HUES48 (cell line): ENCODE results near the gene C10orf67.

Experiments used
- H3K27ac ChIP-seq: one replicate; pipeline ENCODE4 v1.7.0; 2013; ENCODE audit warnings: low read depth, low read length, inconsistent platforms
- H3K27me3 ChIP-seq: 2 replicates; pipeline ENCODE4 v1.6.1; 2013; ENCODE audit warnings: mild to moderate bottlenecking, low read length; ENCODE audit not compliant: control insufficient read depth, insufficient read depth
- H3K36me3 ChIP-seq: 2 replicates; pipeline ENCODE4 v1.6.1; 2013; ENCODE audit warnings: low read length; ENCODE audit not compliant: control insufficient read depth, insufficient read depth
- H3K4me1 ChIP-seq: 2 replicates; pipeline ENCODE4 v1.6.1; 2013; ENCODE audit warnings: mild to moderate bottlenecking, low read length; ENCODE audit not compliant: control insufficient read depth, insufficient read depth
- H3K4me3 ChIP-seq: 2 replicates; pipeline ENCODE4 v1.5.1; 2013; ENCODE audit warnings: mild to moderate bottlenecking, low read depth, low read length
- H3K9ac ChIP-seq: 2 replicates; pipeline ENCODE4 v1.6.1; 2013; ENCODE audit warnings: mild to moderate bottlenecking, low read depth, low read length, moderate library complexity
- H3K9me3 ChIP-seq: 2 replicates; pipeline ENCODE4 v1.6.1; 2013; ENCODE audit warnings: low read length; ENCODE audit not compliant: control insufficient read depth, insufficient read depth

Gene C10orf67

DNA sequence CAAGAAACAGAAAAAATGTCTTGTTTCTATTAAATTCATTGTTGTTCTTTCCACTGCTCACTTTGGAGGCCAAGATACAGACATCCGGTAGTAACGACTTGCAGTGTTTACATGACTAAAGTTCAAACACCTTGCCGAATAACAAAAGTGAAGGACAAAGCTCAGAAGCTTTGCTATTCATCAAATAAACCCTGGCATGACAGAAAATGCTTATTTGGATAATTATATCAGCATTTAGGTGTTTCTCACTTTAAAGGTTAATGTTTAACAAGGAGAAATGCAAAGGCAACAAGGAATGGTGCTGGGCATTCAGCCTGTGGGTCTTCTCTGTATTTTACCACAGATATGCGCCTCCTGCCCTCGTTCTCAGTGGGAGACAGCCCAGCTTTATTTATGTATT, 157.9 kb downstream of the C10orf67 start:
- Histone ChIP-seq H3K27ac (no peak overlapping the region), H3K36me3 (no peaks in the 10 kb centered on the region), H3K4me3 (no peak overlapping the region), H3K4me1 (peaks cover 28% of the 10 kb centered on the region), H3K9ac (no peak overlapping the region), H3K9me3 (no peaks in the 10 kb centered on the region), H3K27me3 (peaks cover 98% of the 10 kb centered on the region)

GRCh38 chr10:23186178-23186577, 158.4 kb downstream of the C10orf67 start:
- Histone ChIP-seq H3K4me1 (peaks cover 23% of the 10 kb centered on the region), H3K9me3 (no peaks in the 10 kb centered on the region), H3K27ac (no peak overlapping the region), H3K27me3 (peaks cover 98% of the 10 kb centered on the region), H3K4me3 (no peak overlapping the region), H3K36me3 (no peaks in the 10 kb centered on the region), H3K9ac (no peak overlapping the region)

- Histone ChIP-seq H3K4me3 (no peak overlapping the region), H3K27ac (no peak overlapping the region), H3K27me3 (peaks cover 100% of the 10 kb centered on the region), H3K36me3 (no peaks in the 10 kb centered on the region), H3K9ac (no peak overlapping the region), H3K9me3 (no peaks in the 10 kb centered on the region), H3K4me1 (0 out of 2 replicates have a peak, but pooled peaks cover 14% of the 10 kb centered on the region)
Measured at GRCh38 chr10:23174977-23175512, 169.6 kb downstream of the C10orf67 start.

DNA sequence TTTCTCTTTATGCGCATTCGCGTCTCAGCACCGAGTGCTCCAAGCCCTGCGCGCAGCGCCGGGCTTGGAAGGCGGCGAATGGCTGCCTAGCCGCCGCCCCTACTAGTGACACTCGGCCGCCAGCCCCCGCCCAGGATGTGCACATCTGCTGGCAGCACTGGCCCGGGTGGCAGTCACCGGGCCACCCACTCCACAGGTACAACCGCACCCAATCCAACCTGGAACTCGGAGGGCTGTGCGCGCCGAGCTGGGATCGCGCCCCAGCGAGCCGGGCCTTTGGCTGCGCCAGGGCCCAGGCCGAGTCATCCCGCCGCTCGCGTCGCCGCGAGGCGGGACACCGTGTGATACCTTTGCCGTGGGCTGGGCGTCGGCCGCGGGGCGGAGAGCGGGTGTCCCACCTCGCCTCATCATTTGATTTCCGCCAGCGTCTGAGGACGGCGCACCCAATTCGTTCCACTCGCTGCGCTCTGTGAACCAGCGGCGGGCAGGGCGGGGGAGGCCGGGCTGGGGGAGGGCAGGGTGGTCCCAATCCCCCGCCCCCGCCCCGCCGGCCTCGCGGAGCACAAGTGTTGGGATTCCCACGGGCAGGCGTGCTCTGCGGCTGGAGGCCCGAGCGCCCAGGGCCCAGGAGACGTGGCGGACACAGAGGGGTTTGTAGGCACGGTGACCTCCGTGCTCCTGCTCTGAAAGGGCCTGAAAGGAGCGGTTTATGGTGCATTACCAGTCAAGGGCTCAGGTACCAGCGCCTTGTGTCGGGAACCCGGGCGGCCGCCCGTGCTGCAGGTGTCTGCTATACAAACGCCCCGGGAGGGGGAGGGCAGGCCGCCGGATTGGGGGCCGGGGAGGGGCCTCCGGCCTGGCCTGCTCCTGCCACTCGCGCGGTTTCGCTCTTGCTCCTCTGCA, 170.3 kb downstream of the C10orf67 start:
- no peak overlapping the region for H3K27ac ChIP-seq
- peaks cover 100% of the 10 kb centered on the region for H3K27me3 ChIP-seq
- peak overlapping the region; percentile 54 for H3K4me3 ChIP-seq
- H3K9ac ChIP-seq: no peak overlapping the region
- H3K4me1 ChIP-seq: 0 out of 2 replicates have a peak, but pooled peaks cover 14% of the 10 kb centered on the region
- H3K9me3 ChIP-seq: no peaks in the 10 kb centered on the region
- no peaks in the 10 kb centered on the region for H3K36me3 ChIP-seq

GRCh38 chr10:23173214-23174073, 171.2 kb downstream of the C10orf67 start:
- no peaks in the 10 kb centered on the region for H3K9me3 ChIP-seq
- H3K27ac ChIP-seq: no peak overlapping the region
- 0 out of 2 replicates have a peak, but pooled peaks cover 14% of the 10 kb centered on the region for H3K4me1 ChIP-seq
- H3K27me3 ChIP-seq: peaks cover 100% of the 10 kb centered on the region
- no peak overlapping the region for H3K9ac ChIP-seq
- peak overlapping the region; percentile 54 for H3K4me3 ChIP-seq
- no peaks in the 10 kb centered on the region for H3K36me3 ChIP-seq

DNA sequence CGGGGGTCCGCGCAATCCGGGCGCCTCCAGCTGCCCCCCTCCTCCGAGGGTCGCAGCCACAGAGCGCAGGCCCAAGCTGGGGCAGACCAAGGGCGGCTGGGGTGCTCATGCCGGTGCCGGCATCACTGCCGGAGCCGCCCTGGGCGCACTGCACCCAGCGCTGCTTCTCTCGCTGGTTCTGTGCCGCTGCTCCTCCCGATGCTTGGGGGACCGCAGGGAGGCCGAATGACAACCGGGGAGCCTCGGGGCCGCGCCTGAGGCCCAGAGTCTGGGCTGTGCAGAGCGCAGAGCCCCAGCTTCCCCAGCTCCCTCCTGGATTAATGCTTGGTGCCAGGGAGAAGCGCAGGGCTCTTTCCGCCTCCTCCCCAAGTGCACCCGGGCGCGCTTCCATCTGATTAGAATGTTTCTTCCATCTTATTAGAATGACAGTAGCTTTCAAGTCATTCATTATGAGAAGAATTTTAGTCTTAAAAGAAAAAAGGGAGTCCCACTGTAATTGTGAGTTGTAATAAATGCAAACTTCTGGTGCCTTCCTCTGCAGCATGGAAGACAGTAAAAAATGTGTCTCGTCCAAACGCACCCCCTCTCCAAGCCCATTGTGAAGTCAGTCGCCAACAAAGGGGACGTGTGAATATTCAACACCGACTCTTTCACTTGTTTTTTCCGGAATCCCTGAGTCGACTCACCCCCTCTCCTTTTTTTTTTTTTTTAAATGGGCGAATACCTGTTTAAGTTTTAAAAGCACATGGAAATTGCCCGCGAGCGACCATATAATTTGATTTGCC, 172.0 kb downstream of the C10orf67 start:
- peak overlapping the region; percentile 54 for H3K4me3 ChIP-seq
- peaks cover 100% of the 10 kb centered on the region for H3K27me3 ChIP-seq
- H3K4me1 ChIP-seq: 0 out of 2 replicates have a peak, but pooled peaks cover 14% of the 10 kb centered on the region

GRCh38 chr10:23171232-23171876, 173.2 kb downstream of the C10orf67 start:
- H3K27me3 ChIP-seq: peaks cover 100% of the 10 kb centered on the region
- H3K4me3 ChIP-seq: no peak overlapping the region
- H3K36me3 ChIP-seq: no peaks in the 10 kb centered on the region
- no peak overlapping the region for H3K27ac ChIP-seq
- no peak overlapping the region for H3K9ac ChIP-seq
- H3K4me1 ChIP-seq: 0 out of 2 replicates have a peak, but pooled peaks cover 14% of the 10 kb centered on the region
- H3K9me3 ChIP-seq: no peaks in the 10 kb centered on the region

More for the DNA sequence above, 172.0 kb downstream of the C10orf67 start:
- H3K36me3 ChIP-seq: no peaks in the 10 kb centered on the region
- H3K27ac ChIP-seq: no peak overlapping the region
- H3K9me3 ChIP-seq: no peaks in the 10 kb centered on the region
- H3K9ac ChIP-seq: no peak overlapping the region

DNA sequence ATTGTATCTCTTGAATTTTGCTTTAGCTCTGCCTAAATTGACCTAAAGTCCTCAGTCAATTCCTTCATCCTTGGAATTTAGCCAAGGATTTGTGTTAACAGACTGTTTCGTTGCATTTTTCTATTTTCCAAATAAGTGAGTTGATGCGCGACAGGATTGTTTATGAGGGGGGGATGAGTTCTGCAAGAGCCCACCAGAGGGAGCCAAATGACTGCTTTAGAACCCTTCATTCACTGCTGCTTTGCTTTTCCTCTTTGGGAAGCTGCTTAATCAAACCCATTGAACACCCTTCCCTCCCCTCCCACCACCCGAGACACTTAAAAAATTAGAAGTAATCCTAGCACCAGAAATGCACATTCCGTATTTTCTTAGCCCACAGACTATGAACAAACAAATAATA, 186.2 kb downstream of the C10orf67 start:
- Histone ChIP-seq H3K27me3 (peaks cover 20% of the 10 kb centered on the region), H3K27ac (no peak overlapping the region), H3K36me3 (no peaks in the 10 kb centered on the region), H3K9me3 (no peaks in the 10 kb centered on the region), H3K4me1 (no peaks in the 10 kb centered on the region), H3K4me3 (peak overlapping the region; percentile 42), H3K9ac (no peak overlapping the region)

- H3K27me3 ChIP-seq: peaks cover 20% of the 10 kb centered on the region
- peak overlapping the region; percentile 42 for H3K4me3 ChIP-seq
- no peak overlapping the region for H3K27ac ChIP-seq
Measured at GRCh38 chr10:23157691-23158369, 186.8 kb downstream of the C10orf67 start.

More at GRCh38 chr10:23157691-23158369, 186.8 kb downstream of the C10orf67 start:
- H3K36me3 ChIP-seq: no peaks in the 10 kb centered on the region
- no peak overlapping the region for H3K9ac ChIP-seq
- no peaks in the 10 kb centered on the region for H3K4me1 ChIP-seq
- H3K9me3 ChIP-seq: no peaks in the 10 kb centered on the region
